Measurements from ENCODE around the gene S100A3.

- no peak for TF ChIP-seq CTCF (IDR thresholded peaks at IDR 0.05)
- TF ChIP-seq POLR2A (IDR thresholded peaks at IDR 0.05): no peak
Observed at GRCh38 chr1:153533689-153534201, 15.3 kb downstream of the S100A3 start.

Measured in right lobe of liver (tissue), 4 donors.